ENCODE data around the gene TLR4.

TLR4 gene

GRCh38 chr9:117771136-117771535 is 66.9 kb downstream of the TLR4 start:
- no peak overlapping the region for H3K27ac ChIP-seq (ENCODE audit: low read depth, low read length, severe bottlenecking)
- peaks cover 10% of the 10 kb centered on the region for H3K4me1 ChIP-seq (ENCODE audit: control insufficient read depth, insufficient read depth, low read length, poor library complexity, severe bottlenecking)
- H3K9me3 ChIP-seq (ENCODE audit: control insufficient read depth, low read length) = no peaks in the 10 kb centered on the region
- H3K36me3 ChIP-seq (ENCODE audit: control insufficient read depth, insufficient read depth, low read length) = no peaks in the 10 kb centered on the region
- 92 to 100% methylated on average over 3 to 4 of the region's 4 CpGs for WGBS, 2 experiments (ENCODE audit: insufficient coverage in 2 of 2)
- no peak overlapping the region for H3K4me3 ChIP-seq (ENCODE audit: extremely low read depth, insufficient read depth, low read length, poor library complexity, severe bottlenecking)

DNA sequence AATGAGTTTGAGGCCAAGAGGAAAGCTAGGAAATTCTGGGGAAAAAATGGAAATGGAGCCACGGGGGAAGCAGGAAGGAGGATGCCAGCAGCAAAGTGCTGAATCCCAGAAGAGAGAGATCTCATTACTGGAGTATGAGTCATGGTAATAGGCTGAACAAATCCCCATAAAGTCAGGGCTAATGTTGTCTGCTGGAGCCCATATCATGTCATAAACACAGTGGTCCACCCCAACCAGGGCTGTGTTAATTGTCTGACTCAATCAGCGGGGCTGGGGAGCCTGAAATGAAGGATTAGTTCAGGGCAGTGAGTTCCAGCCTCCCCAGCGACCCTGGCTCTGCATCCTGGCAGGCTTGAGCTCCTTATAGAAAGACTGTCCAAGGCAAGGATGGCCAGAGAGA is 68.8 kb downstream of the TLR4 start:
- WGBS, 2 experiments (ENCODE audit: insufficient coverage in 2 of 2) = 62 to 63% methylated on average over 2 of the region's 3 CpGs
- H3K36me3 ChIP-seq (ENCODE audit: control insufficient read depth, insufficient read depth, low read length) = no peaks in the 10 kb centered on the region
- H3K4me3 ChIP-seq (ENCODE audit: extremely low read depth, insufficient read depth, low read length, poor library complexity, severe bottlenecking) = no peak overlapping the region
- H3K9me3 ChIP-seq (ENCODE audit: control insufficient read depth, low read length) = no peaks in the 10 kb centered on the region
- peak overlapping the region; percentile 43 for H3K27ac ChIP-seq (ENCODE audit: low read depth, low read length, severe bottlenecking)
- H3K4me1 ChIP-seq (ENCODE audit: control insufficient read depth, insufficient read depth, low read length, poor library complexity, severe bottlenecking) = peaks cover 10% of the 10 kb centered on the region

Measured in mesodermal cell (in vitro differentiated cells).